ENCODE data around the gene CD248.

DNA sequence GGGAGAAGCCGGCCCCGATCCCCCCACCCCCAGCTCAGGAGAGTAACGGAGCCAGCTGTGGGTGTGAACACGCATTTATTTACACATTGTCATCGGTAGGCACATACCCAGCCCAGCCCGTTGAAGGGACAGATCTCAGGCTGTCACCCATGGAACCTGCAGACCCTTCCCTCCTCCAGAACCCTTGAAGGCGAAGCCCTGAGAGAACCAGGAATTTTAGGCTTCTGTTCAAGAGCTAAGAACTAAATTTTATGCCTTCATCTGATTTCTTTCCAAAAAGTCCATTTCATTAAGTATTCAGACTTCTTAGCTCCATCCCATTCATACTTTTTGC lies 28.4 kb upstream of the CD248 start:
- no peak for TF ChIP-seq ELF4 (IDR thresholded peaks at IDR 0.05)
- TF ChIP-seq PKNOX1 (IDR thresholded peaks at IDR 0.05): no peak
- no peak for TF ChIP-seq BHLHE40 (IDR thresholded peaks at IDR 0.05; ENCODE audit: borderline replicate concordance)
- no peak for TF ChIP-seq SP1 (IDR thresholded peaks at IDR 0.05)
- no peak for TF ChIP-seq FOXM1 (IDR thresholded peaks at IDR 0.05; ENCODE audit: borderline replicate concordance)
- no peak for TF ChIP-seq FOXA1 (IDR thresholded peaks at IDR 0.05)
- TF ChIP-seq FOXK2 (IDR thresholded peaks at IDR 0.05): no peak
- no peak for TF ChIP-seq ARNT (IDR thresholded peaks at IDR 0.05)
- TF ChIP-seq SUZ12 (IDR thresholded peaks at IDR 0.05): no peak
- no peak for TF ChIP-seq ZNF384 (IDR thresholded peaks at IDR 0.05)
- TF ChIP-seq NFRKB (IDR thresholded peaks at IDR 0.05): no peak
- no peak for TF ChIP-seq HDGF (IDR thresholded peaks at IDR 0.05; ENCODE audit: borderline replicate concordance)
- TF ChIP-seq TARDBP (IDR thresholded peaks at IDR 0.05): no peak
